WTC11 (cell line): ENCODE results near the gene ITGAL. TPM values are rescaled to one million over a fixed set of nuclear protein-coding genes. Genes with fewer than 3 reads are reported as not detected.

Experiments
- ATAC-seq: fragments of 200-7000 bp; cut with Tn5 transposase; 2 replicates; pipeline ENCODE4 v1.10.0; 2021; ENCODE audit warnings: mild to moderate bottlenecking, moderate library complexity
- CTCF ChIA-PET: fragments of 300-600 bp; sonication (Branson Sonifier 250); formaldehyde crosslinking; loops from one replicate; lab custom pipeline; 2021; ENCODE audit warnings: antibody characterized with exemption; lab: Charles Lee
- POLR2A ChIA-PET: fragments of 350-600 bp; sonication (Branson Sonifier 250); formaldehyde crosslinking; loops from one replicate; lab custom pipeline; 2021; ENCODE audit warnings: antibody characterized with exemption; lab: Charles Lee
- DNase-seq: peaks from one replicate; pipeline ENCODE4 v3.0.0; 2021; ENCODE audit warnings: low spot score
- H3K27ac Mint-ChIP-seq: 2 replicates; pipeline ENCODE4 v1.8.0; 2021; ENCODE audit warnings: mixed read lengths
- H3K27me3 Mint-ChIP-seq: 2 replicates; pipeline ENCODE4 v1.8.0; 2021; ENCODE audit warnings: low read depth, mild to moderate bottlenecking, moderate library complexity, mixed read lengths
- H3K36me3 Mint-ChIP-seq: 2 replicates; pipeline ENCODE4 v1.8.0; 2021; ENCODE audit warnings: mixed read lengths
- H3K4me1 Mint-ChIP-seq: 2 replicates; pipeline ENCODE4 v1.8.0; 2022; ENCODE audit warnings: mixed read lengths
- H3K4me3 Mint-ChIP-seq: 2 replicates; pipeline ENCODE4 v1.8.0; 2021; ENCODE audit warnings: mild to moderate bottlenecking, moderate library complexity, mixed read lengths
- H3K9me3 Mint-ChIP-seq: 2 replicates; pipeline ENCODE4 v1.8.0; 2021; ENCODE audit warnings: mixed read lengths
- ATF1 ChIP-seq: sonication (generic); formaldehyde crosslinking; IDR thresholded peaks from 2 replicates; pipeline ENCODE4 v1.8.1; 2023; ENCODE audit warnings: mild to moderate bottlenecking, moderate library complexity, missing genetic modification reagents
- CBFB ChIP-seq: sonication (generic); formaldehyde crosslinking; IDR thresholded peaks from 2 replicates; pipeline ENCODE4 v1.8.1; 2022; ENCODE audit warnings: mild to moderate bottlenecking, low read depth, missing genetic modification reagents
- CREB1 ChIP-seq: sonication (generic); formaldehyde crosslinking; IDR thresholded peaks from 2 replicates; pipeline ENCODE4 v1.8.0; 2023; ENCODE audit warnings: mild to moderate bottlenecking, missing genetic modification reagents
- ELF4 ChIP-seq: sonication (generic); formaldehyde crosslinking; IDR thresholded peaks from 2 replicates; pipeline ENCODE4 v1.8.1; 2022; ENCODE audit warnings: low read depth, mild to moderate bottlenecking, moderate library complexity, missing genetic modification reagents
- EMX1 ChIP-seq: fragments of 250-450 bp; sonication (Bioruptor Pico); IDR thresholded peaks from 2 replicates; pipeline ENCODE4 v1.8.0; 2021; ENCODE audit warnings: mild to moderate bottlenecking
- FOXP4 ChIP-seq: sonication (generic); formaldehyde crosslinking; IDR thresholded peaks from 2 replicates; pipeline ENCODE4 v1.8.0; 2022; ENCODE audit warnings: mild to moderate bottlenecking, missing genetic modification reagents
- GRHL2 ChIP-seq: fragments of 250-450 bp; sonication (Bioruptor Pico); IDR thresholded peaks from 2 replicates; pipeline ENCODE4 v1.8.0; 2022; ENCODE audit warnings: mild to moderate bottlenecking, moderate library complexity; ENCODE audit not compliant: insufficient replicate concordance, severe bottlenecking
- HMGXB4 ChIP-seq: sonication (generic); formaldehyde crosslinking; IDR thresholded peaks from 2 replicates; pipeline ENCODE4 v1.8.1; 2023; ENCODE audit warnings: mild to moderate bottlenecking, moderate library complexity, missing genetic modification reagents
- KAT7 ChIP-seq: sonication (generic); formaldehyde crosslinking; IDR thresholded peaks from 2 replicates; pipeline ENCODE4 v1.8.1; 2023; ENCODE audit warnings: missing genetic modification reagents, mild to moderate bottlenecking, borderline replicate concordance
- NFATC4 ChIP-seq: fragments of 250-450 bp; sonication (Bioruptor Pico); IDR thresholded peaks from 2 replicates; pipeline ENCODE4 v1.9.0; 2021; ENCODE audit warnings: mild to moderate bottlenecking
- RELA ChIP-seq: sonication (generic); formaldehyde crosslinking; IDR thresholded peaks from 2 replicates; pipeline ENCODE4 v1.8.1; 2022; ENCODE audit warnings: missing genetic modification reagents, mild to moderate bottlenecking, borderline replicate concordance
- RORB ChIP-seq: fragments of 250-450 bp; sonication (Bioruptor Pico); IDR thresholded peaks from 2 replicates; pipeline ENCODE4 v1.9.0; 2021; ENCODE audit warnings: mild to moderate bottlenecking
- SP1 ChIP-seq: sonication (generic); formaldehyde crosslinking; conservative IDR thresholded peaks from 2 replicates; pipeline ENCODE4 v1.8.1; 2022; ENCODE audit warnings: missing genetic modification reagents
- STAT6 ChIP-seq: sonication (generic); formaldehyde crosslinking; conservative IDR thresholded peaks from 2 replicates; pipeline ENCODE4 v1.8.1; 2023; ENCODE audit warnings: mild to moderate bottlenecking, low read depth, missing genetic modification reagents, moderate library complexity
- TCF7 ChIP-seq: sonication (generic); formaldehyde crosslinking; IDR thresholded peaks from 2 replicates; pipeline ENCODE4 v1.8.0; 2022; ENCODE audit warnings: mild to moderate bottlenecking, low read depth, missing genetic modification reagents, moderate library complexity
- TP53 ChIP-seq: sonication (generic); formaldehyde crosslinking; IDR thresholded peaks from 2 replicates; pipeline ENCODE4 v1.8.1; 2023; ENCODE audit warnings: mild to moderate bottlenecking, missing genetic modification reagents
- USF1 ChIP-seq: sonication (generic); formaldehyde crosslinking; IDR thresholded peaks from 2 replicates; pipeline ENCODE4 v1.8.0; 2022; ENCODE audit warnings: mild to moderate bottlenecking, missing genetic modification reagents
- USF2 ChIP-seq: sonication (generic); formaldehyde crosslinking; IDR thresholded peaks from 2 replicates; pipeline ENCODE4 v1.8.1; 2023; ENCODE audit warnings: mild to moderate bottlenecking, missing genetic modification reagents, moderate library complexity
- ZNF219 ChIP-seq: sonication (generic); formaldehyde crosslinking; IDR thresholded peaks from 2 replicates; pipeline ENCODE4 v1.8.0; 2023; ENCODE audit warnings: missing genetic modification reagents, mild to moderate bottlenecking, borderline replicate concordance
- ZNF671 ChIP-seq: fragments of 250-450 bp; sonication (Bioruptor Pico); IDR thresholded peaks from 2 replicates; pipeline ENCODE4 v1.8.0; 2021; ENCODE audit warnings: mild to moderate bottlenecking
- total RNA-seq: library from RNA; stranded (reverse); gene quantifications from 3 replicates; pipeline ENCODE4 v1.2.3, GENCODE V29; 2021
- TF ChIP-seq, protein P1 (sequence below): sonication (generic); formaldehyde crosslinking; IDR thresholded peaks from 2 replicates; pipeline ENCODE4 v1.8.1; 2022; ENCODE audit warnings: low read depth, mild to moderate bottlenecking, moderate library complexity, missing genetic modification reagents, borderline replicate concordance
- TF ChIP-seq, protein P2 (sequence below): fragments of 250-450 bp; sonication (Bioruptor Pico); IDR thresholded peaks from 2 replicates; pipeline ENCODE4 v1.9.0; 2021; ENCODE audit warnings: mild to moderate bottlenecking, borderline replicate concordance

Gene ITGAL
- total RNA-seq, 1 experiment from 2014 or later = 1.0 TPM

DNA sequence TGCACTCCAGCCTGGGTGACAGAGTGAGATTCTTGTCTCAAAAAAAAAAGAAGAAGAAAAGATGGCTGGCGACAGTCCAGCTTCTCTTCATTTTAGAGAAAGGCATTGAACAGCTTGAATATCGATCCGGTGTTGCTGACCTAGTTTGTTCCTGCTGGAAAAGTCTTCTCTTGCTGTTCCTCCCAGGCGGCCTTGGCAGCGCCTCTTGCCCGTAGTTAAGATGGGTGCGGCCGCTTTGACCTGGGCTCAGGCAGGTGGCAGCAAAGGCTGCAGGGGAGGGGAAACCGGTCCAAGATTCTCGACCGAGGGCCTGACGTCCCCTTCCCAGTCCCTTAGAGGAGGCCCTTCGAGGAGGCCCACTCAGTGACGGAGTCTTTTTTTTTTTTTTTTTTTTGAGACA, 89.5 kb downstream of the ITGAL start:
- POLR2A ChIA-PET = no interaction called here
- peaks cover 21% of the 10 kb centered on the region for H3K27me3 Mint-ChIP-seq
- no peak overlapping the region for H3K27ac Mint-ChIP-seq
- H3K9me3 Mint-ChIP-seq = no peaks in the 10 kb centered on the region
- ATAC-seq = no peak
- DNase-seq = no peak
- CTCF ChIA-PET = interaction anchor here (0.6 to 2.2 kb wide), 8 partner anchors 10 to 329 kb away, joined by 3 to 14 read pairs (median 4); partner anchors contain the start of genes DCTPP1, ZNF688 and ZNF747
- H3K4me3 Mint-ChIP-seq = peak overlapping the region; percentile 71
- no peak for TF ChIP-seq CREB1 (CRISPR knock-in tag)
- no peak for TF ChIP-seq TCF7 (CRISPR knock-in tag)
- TF ChIP-seq ZNF219 (CRISPR knock-in tag) = no peak
- TF ChIP-seq RORB = no peak
- TF ChIP-seq, protein P1, sequence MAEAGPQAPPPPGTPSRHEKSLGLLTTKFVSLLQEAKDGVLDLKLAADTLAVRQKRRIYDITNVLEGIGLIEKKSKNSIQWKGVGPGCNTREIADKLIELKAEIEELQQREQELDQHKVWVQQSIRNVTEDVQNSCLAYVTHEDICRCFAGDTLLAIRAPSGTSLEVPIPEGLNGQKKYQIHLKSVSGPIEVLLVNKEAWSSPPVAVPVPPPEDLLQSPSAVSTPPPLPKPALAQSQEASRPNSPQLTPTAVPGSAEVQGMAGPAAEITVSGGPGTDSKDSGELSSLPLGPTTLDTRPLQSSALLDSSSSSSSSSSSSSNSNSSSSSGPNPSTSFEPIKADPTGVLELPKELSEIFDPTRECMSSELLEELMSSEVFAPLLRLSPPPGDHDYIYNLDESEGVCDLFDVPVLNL (CRISPR knock-in tag) = no peak
- peaks cover 19% of the 10 kb centered on the region for H3K4me1 Mint-ChIP-seq
- H3K36me3 Mint-ChIP-seq = no peaks in the 10 kb centered on the region

- H3K4me3 Mint-ChIP-seq = no peak overlapping the region
- CTCF ChIA-PET = interaction anchor here (0.9 to 1.4 kb wide), 5 partner anchors 8 to 136 kb away, joined by 3 to 7 read pairs (median 4); partner anchors contain the start of gene DCTPP1
- H3K9me3 Mint-ChIP-seq = no peaks in the 10 kb centered on the region
- ATAC-seq (no peak), DNase-seq (no peak)
- no peak overlapping the region for H3K27ac Mint-ChIP-seq
- POLR2A ChIA-PET = interaction anchor here (0.9 kb wide), 1 partner anchor 38 kb away, joined by 3 read pairs; no protein-coding TSS in a partner anchor
- peaks cover 18% of the 10 kb centered on the region for H3K4me1 Mint-ChIP-seq
- H3K27me3 Mint-ChIP-seq = peaks cover 21% of the 10 kb centered on the region
- TF ChIP-seq NFATC4 = no peak
- TF ChIP-seq STAT6 (CRISPR knock-in tag) = no peak
- no peak for TF ChIP-seq EMX1 (CRISPR knock-in tag)
- TF ChIP-seq KAT7 (CRISPR knock-in tag) = no peak
- no peak for TF ChIP-seq HMGXB4 (CRISPR knock-in tag)
- no peak for TF ChIP-seq RELA (CRISPR knock-in tag)
- no peak for TF ChIP-seq GRHL2
- TF ChIP-seq ZNF671 (CRISPR knock-in tag) = no peak
- TF ChIP-seq USF1 = no peak
- no peak for TF ChIP-seq CBFB (CRISPR knock-in tag)
- TF ChIP-seq TP53 (CRISPR knock-in tag) = no peak
- no peak for TF ChIP-seq FOXP4
- no peak for TF ChIP-seq ATF1
- TF ChIP-seq USF2 (CRISPR knock-in tag) = no peak
- no peak for TF ChIP-seq SP1
- TF ChIP-seq ELF4 (CRISPR knock-in tag) = no peak
- TF ChIP-seq, protein P2, sequence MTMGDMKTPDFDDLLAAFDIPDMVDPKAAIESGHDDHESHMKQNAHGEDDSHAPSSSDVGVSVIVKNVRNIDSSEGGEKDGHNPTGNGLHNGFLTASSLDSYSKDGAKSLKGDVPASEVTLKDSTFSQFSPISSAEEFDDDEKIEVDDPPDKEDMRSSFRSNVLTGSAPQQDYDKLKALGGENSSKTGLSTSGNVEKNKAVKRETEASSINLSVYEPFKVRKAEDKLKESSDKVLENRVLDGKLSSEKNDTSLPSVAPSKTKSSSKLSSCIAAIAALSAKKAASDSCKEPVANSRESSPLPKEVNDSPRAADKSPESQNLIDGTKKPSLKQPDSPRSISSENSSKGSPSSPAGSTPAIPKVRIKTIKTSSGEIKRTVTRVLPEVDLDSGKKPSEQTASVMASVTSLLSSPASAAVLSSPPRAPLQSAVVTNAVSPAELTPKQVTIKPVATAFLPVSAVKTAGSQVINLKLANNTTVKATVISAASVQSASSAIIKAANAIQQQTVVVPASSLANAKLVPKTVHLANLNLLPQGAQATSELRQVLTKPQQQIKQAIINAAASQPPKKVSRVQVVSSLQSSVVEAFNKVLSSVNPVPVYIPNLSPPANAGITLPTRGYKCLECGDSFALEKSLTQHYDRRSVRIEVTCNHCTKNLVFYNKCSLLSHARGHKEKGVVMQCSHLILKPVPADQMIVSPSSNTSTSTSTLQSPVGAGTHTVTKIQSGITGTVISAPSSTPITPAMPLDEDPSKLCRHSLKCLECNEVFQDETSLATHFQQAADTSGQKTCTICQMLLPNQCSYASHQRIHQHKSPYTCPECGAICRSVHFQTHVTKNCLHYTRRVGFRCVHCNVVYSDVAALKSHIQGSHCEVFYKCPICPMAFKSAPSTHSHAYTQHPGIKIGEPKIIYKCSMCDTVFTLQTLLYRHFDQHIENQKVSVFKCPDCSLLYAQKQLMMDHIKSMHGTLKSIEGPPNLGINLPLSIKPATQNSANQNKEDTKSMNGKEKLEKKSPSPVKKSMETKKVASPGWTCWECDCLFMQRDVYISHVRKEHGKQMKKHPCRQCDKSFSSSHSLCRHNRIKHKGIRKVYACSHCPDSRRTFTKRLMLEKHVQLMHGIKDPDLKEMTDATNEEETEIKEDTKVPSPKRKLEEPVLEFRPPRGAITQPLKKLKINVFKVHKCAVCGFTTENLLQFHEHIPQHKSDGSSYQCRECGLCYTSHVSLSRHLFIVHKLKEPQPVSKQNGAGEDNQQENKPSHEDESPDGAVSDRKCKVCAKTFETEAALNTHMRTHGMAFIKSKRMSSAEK (CRISPR knock-in tag) = no peak
- no peaks in the 10 kb centered on the region for H3K36me3 Mint-ChIP-seq
Measured at GRCh38 chr16:30565526-30565925, 93.0 kb downstream of the ITGAL start.
